GM19397 (cell line): Measurements from ENCODE around the gene SIGLEC8.

Experiments used
- ATAC-seq: cut with Tn5 transposase; IDR thresholded peaks from one replicate; pipeline ENCODE4 v1.9.1; 2021; ENCODE audit warnings: mild to moderate bottlenecking, moderate library complexity; ENCODE audit not compliant: unreplicated experiment

The SIGLEC8 gene

DNA sequence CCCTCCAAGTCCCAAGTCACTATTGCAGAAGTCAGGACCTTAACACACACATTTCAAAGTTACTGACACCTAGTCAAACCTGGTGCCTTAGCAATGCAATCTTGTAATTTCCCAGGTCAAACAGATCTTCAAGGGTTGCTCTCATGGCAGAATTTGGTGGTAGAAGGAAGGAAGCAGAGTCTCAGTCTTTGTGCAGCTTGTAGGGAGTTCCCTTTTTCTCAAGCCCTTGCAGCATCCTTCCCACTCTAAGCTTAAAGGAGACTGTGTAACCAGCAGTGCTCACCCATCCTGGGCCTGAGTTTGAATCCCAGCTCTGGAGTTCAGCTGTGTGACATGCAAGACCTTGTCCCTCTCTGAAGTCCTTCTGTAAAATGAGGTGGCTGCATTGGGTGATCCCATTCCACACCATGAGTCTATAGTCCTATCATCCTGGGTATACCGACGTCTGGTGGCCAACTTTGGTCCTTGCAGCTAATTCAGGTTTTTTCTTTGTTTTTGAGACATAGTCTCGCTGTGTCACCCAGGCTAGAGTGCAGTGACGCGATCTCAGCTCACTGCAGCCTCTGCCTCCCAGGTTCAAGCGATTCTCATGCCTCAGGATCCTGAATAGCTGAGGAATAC is 50.6 kb downstream of the SIGLEC8 start:
- ATAC-seq = no peak

DNA sequence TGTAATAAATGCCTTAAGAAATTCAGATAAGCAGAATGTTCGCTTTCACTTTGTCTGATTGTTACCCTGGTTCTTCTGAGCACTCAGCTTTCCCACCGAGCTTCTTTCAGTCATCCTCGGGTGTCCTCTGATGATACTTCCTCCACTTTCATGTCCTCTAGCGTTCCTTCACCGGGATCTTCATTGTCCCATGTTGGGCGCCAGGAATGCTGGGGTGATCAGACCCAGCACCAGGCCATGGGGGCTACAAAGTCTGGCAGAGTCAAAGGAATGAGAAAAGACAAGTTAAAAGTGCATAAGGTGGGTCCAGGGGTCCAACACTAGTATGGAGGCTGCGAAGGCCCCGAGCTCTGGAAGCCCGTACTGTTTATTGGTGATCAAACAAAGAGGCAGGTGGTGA is 56.1 kb downstream of the SIGLEC8 start:
- ATAC-seq = no peak
